Ishikawa (cell line): ENCODE data around the gene IPO11.

Experiments
- EGR1 ChIP-seq: IDR thresholded peaks from 2 replicates; pipeline ENCODE4 v1.6.1; 2012
- MAX ChIP-seq: IDR thresholded peaks from 2 replicates; pipeline ENCODE4 v1.6.1; 2012
- TAF1 ChIP-seq: IDR thresholded peaks from 2 replicates; pipeline ENCODE4 v1.6.1; 2012; ENCODE audit warnings: low read depth, mild to moderate bottlenecking

GRCh38 chr5:62575489-62575888 is 162.9 kb downstream of the IPO11 start:
- no peak for TF ChIP-seq EGR1
- no peak for TF ChIP-seq MAX
- TF ChIP-seq TAF1, result no peak
